ENCODE data around the gene IQCE.

Gene IQCE

GRCh38 chr7:2567679-2568278 lies 9.0 kb downstream of the IQCE start (continued):
- TF ChIP-seq TSHZ2 (CRISPR knock-in tag; IDR thresholded peaks at IDR 0.05) (no peak), SNAI2 (CRISPR knock-in tag; IDR thresholded peaks at IDR 0.05) (no peak), PPARA (CRISPR knock-in tag; IDR thresholded peaks at IDR 0.05; ENCODE audit: borderline replicate concordance) (no peak), ZFP3 (CRISPR knock-in tag; IDR thresholded peaks at IDR 0.05) (no peak), TCF4 (CRISPR knock-in tag; IDR thresholded peaks at IDR 0.05; ENCODE audit: borderline replicate concordance) (no peak), ARNTL (CRISPR knock-in tag; IDR thresholded peaks at IDR 0.05; ENCODE audit: borderline replicate concordance, low read depth) (no peak), ZNF70 (CRISPR knock-in tag; IDR thresholded peaks at IDR 0.05) (no peak), OSR1 (CRISPR knock-in tag; IDR thresholded peaks at IDR 0.05) (no peak), GLIS3 (CRISPR knock-in tag; IDR thresholded peaks at IDR 0.05) (no peak), ZFP30 (CRISPR knock-in tag; IDR thresholded peaks at IDR 0.05) (no peak), ISL1 (CRISPR knock-in tag; IDR thresholded peaks at IDR 0.05) (no peak)

- ATAC-seq = no peak
These were observed 9.9 kb downstream of the IQCE start for GRCh38 chr7:2568521-2569223.

More at GRCh38 chr7:2568521-2569223, 9.9 kb downstream of the IQCE start:
- TF ChIP-seq RARB (CRISPR knock-in tag; IDR thresholded peaks at IDR 0.05) = no peak
- TF ChIP-seq PPARA (CRISPR knock-in tag; IDR thresholded peaks at IDR 0.05; ENCODE audit: borderline replicate concordance) = no peak
- no peak for TF ChIP-seq OSR1 (CRISPR knock-in tag; IDR thresholded peaks at IDR 0.05)
- TF ChIP-seq ISL1 (CRISPR knock-in tag; IDR thresholded peaks at IDR 0.05) = no peak
- no peak for TF ChIP-seq TSHZ2 (CRISPR knock-in tag; IDR thresholded peaks at IDR 0.05)
- TF ChIP-seq TOX (CRISPR knock-in tag; IDR thresholded peaks at IDR 0.05; ENCODE audit: borderline replicate concordance) = no peak
- no peak for TF ChIP-seq SNAI2 (CRISPR knock-in tag; IDR thresholded peaks at IDR 0.05)
- no peak for TF ChIP-seq PATZ1 (CRISPR knock-in tag; IDR thresholded peaks at IDR 0.05; ENCODE audit: borderline replicate concordance)
- no peak for TF ChIP-seq CREB5 (CRISPR knock-in tag; IDR thresholded peaks at IDR 0.05; ENCODE audit: low read depth)
- TF ChIP-seq ARNTL (CRISPR knock-in tag; IDR thresholded peaks at IDR 0.05; ENCODE audit: borderline replicate concordance, low read depth) = no peak
- TF ChIP-seq GLIS3 (CRISPR knock-in tag; IDR thresholded peaks at IDR 0.05) = no peak
- no peak for TF ChIP-seq ZNF565 (CRISPR knock-in tag; conservative IDR thresholded peaks at IDR 0.05; ENCODE audit: low read depth)
- no peak for TF ChIP-seq CSDC2 (CRISPR knock-in tag; IDR thresholded peaks at IDR 0.05)
- TF ChIP-seq ZC3H10 (CRISPR knock-in tag; IDR thresholded peaks at IDR 0.05) = no peak
- TF ChIP-seq POU6F1 (CRISPR knock-in tag; IDR thresholded peaks at IDR 0.05; ENCODE audit: borderline replicate concordance, low read depth) = no peak
